GM18870 (cell line): ENCODE measurements around the gene ECHDC1.
"Not testable (repeated sequence)": the region's sequence is repeated elsewhere in the genome, so short reads cannot be mapped to it uniquely, and the experiment has no call there.

Experiments
- ATAC-seq: cut with Tn5 transposase; IDR thresholded peaks from one replicate; pipeline ENCODE4 v1.9.1; 2021; ENCODE audit warnings: moderate library complexity; ENCODE audit not compliant: unreplicated experiment

Gene ECHDC1, protein sequence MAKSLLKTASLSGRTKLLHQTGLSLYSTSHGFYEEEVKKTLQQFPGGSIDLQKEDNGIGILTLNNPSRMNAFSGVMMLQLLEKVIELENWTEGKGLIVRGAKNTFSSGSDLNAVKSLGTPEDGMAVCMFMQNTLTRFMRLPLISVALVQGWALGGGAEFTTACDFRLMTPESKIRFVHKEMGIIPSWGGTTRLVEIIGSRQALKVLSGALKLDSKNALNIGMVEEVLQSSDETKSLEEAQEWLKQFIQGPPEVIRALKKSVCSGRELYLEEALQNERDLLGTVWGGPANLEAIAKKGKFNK

DNA sequence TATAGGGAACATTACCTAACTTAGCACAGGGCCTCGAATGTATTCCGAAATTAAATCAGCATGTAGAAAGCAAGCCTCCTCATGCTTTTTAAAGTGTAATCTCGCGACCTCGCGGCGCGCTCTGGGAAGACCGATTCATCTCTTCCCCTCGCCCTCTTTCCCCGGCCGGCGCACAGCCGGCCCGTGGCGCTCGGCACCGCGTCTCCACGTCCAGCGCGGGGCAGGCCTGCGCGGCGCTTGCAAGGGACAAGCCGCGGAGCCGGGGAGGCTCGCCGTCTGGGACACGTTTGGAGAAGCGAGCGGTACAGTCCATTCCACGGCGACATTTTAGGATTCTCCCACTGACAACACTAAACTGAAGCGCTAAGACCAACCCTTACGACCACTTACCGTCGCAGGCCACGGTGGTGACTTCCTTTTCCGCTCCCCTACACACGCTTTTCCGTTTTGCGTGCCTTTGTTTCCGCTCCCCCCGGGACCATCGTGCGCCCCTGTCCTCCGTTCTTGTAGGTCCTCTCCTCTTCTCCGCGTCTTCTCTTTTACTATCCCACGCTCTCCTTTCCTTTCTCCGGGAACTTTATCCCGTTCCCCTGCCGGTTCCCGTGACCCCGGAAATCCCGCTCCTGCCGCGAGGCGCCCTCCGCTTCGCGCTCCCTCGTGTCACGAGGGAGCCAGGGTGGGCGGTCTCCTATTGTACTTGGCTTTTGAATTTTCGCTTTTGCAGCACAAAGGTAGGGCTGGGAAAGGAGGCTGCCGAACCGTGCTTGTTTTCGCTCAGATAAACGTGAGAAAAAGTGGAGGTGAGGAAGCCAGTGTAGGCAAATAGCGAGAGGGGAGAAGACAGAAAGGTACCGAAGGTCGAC is at the start of gene ECHDC1:
TSS of gene ECHDC1 (minus strand) at position 664 of the 863 bp plus-strand sequence. CDS start 12,581 bp downstream, outside the sequence.
- peak; percentile 56 for ATAC-seq

DNA sequence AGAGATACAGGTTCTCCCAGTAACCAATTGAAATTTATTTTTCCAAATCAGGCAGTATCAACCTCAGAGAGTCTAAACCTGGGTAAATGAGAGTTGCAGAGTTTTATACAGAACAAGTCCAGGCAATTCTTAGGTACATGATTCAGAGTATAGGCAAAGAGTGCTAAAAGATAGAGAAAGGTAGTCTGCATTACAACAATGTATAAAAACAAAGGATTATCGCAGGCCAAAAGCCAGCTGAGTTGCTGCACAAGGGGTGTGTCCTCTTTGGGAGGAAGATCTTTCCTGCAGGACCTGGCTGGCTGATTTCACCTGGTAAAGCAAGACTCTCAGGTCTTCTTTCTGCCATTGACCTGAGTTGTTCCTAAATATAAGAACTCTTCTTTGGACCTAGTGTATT is 48.9 kb upstream of the ECHDC1 start:
- no peak for ATAC-seq

DNA sequence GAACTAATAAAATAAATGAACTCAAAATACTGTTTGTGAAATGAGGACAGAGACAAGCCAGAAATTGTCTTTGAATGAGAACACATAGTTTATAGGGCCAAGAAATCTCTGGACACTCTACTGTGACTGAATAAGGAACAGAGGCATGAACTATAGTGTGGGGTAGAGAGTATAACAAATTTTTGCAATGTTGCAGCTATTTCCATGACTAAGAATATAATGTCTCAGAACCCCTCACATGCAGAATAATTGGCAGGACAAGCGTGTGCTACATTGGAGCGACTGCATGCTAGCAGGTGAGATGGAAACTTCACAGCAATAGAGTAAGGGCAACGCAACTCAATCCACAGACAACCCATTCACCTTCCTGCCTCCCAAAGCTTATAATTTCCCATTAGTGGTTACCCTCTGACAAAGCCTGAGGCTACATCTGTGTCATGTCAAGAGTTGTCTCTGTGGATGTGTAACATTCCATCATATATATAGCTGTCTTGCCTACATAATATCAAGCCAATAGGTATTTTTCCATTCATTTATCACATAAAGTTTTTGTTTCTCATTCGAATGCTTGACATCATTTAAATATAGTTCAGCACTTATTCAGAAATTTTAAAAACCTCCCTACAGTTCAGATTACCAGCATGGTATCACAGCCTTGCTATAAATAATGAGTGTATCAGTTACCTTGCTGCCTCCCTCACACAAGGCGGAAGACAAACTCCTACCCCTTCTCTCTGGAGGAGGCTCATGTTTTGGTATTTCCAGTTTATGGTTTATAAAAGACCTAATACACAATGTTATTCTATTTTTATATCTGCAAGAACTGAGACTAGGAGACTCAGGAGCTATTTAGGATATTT is 47.9 kb upstream of the ECHDC1 start:
- ATAC-seq: no peak

DNA sequence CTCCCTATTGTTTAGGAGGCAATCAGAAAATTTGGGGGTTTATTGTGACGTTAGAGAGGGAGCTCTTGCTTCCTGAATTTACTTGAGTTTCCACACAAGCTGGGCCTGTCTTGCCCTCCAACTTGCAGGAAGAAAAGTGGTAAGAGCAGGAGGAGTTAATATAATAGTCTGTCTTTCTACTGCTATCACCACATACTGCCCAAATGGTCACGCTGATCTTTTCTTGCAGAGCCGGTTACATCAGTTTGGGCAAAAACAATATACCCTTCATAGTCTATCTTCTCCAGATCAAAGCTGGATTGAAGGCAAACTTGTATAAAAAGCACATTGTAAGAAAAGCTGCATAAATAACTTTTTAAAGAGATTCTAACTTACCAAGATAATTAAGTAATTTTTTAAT is 46.3 kb upstream of the ECHDC1 start:
- no peak for ATAC-seq

DNA sequence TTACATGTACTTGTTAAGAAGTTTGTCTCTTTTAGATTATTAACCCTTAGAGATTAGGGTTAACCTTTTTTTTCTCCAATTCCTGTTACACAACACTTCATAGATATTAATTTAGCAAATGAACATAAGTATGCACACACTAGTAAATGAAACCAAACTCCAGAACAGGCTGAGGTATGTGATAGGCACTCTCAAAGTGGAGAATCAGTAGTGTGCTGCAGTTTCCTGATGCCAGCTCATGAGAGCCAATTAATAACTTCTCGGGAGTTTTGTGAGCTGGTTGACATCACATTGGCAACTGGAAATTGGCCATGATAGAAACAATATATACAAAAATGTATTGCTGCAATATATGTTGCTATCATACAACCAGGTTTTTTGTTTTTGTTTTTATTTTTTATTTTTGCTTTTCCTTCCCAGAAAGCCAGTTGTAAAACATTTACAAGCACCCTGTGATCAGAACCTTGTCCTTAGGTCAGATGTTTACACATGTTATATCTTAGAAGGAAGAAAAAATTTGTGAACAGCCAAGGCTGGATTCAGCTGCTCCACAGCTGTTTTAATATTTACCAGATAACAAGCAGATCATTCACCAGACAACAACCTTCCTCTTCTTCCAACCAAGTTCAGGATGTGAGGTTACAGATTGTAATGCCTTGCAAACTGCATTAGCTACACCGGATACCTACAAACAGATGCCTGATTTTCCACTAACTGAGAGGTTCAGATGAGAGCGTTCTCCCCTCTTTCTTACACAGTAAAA is 42.4 kb upstream of the ECHDC1 start:
- no peak for ATAC-seq

GRCh38 chr6:127384848-127385247 is 41.4 kb upstream of the ECHDC1 start:
- ATAC-seq: not testable (repeated sequence)

DNA sequence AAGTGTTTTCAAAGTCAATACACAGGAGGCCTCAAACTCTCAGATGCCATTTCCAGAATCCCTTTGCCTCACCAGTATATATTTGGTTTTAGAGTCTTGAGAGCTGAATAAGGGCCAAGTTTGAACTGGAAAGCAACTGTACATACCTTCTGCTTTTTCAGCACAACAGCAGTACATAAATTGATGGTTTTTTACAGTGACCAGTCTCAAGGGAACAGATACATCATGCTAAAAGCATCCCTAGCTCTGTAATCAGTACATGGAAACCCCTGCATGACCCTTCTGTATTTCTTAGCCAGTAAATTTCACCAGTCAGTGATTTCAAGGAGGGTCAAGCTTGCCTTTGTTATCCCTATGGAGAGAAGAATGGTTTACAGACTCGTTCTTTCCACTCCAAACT is 40.6 kb upstream of the ECHDC1 start:
- no peak for ATAC-seq

DNA sequence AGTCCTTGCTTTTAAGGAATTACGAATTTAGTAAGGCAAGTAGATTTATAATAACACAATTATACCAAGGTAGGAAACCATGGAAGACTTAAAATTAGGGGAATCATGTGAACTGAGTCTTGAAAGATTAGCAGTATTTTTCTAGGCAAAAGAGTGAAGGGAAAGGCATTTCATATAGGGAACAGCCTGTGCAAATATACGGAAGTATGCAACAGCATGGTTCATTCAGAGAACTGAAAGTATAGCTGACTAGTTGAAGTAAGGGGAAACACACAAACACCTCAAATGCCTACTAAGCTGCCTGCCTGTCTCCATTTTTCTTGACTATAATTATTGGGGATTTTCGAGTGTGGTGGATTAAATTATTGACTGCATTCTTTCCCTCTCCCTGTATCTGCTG is 39.0 kb upstream of the ECHDC1 start:
- ATAC-seq: no peak

GRCh38 chr6:127381384-127381783 is 38.0 kb upstream of the ECHDC1 start:
- ATAC-seq: no peak

DNA sequence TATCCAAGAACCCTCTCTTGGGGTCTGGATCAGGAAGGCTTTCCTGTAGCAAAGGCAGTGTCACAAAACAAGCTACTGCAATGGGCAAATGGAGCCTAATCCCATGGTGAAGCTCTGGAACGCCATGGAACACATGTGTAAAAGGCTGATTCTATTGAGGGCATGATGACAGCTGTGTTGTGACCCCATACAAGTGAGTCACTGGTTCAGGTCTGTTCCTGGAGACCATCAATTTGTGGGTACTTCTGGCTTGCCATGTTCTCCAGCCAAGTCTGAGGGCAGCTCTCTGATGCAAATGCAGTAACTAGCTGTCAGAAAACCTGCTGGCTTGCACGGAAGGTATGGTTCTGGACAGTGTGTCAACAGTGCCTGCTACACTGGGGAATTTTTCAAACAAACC is 33.3 kb upstream of the ECHDC1 start:
- ATAC-seq: no peak

GRCh38 chr6:127367023-127367375 is 23.6 kb upstream of the ECHDC1 start:
- ATAC-seq: no peak

GRCh38 chr6:127366282-127367022 is 23.0 kb upstream of the ECHDC1 start:
- ATAC-seq: no peak

DNA sequence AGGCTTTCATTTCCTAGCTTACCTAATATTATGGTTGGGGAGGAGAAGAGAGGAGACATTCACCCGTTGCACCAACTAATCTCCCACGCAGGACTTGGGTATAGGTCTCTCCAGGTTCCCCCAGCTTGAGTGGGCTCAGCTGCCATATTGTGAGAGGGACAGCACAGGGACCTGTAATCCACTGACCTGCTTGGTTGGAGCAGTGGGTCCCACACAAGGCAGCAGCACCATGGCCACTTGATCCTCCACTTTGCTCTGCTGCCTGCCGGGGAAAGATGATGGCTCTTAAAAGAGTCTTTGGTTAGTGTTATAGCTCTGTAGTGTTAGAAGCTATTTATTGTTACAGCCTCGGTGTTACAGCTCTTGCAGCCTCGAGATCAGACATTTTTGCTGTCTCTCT is 22.5 kb upstream of the ECHDC1 start:
- ATAC-seq: no peak

- no peak for ATAC-seq
Observed at GRCh38 chr6:127352524-127352923, 9.1 kb upstream of the ECHDC1 start.

- ATAC-seq: no peak
Observed at GRCh38 chr6:127349980-127350379, 6.6 kb upstream of the ECHDC1 start.

- no peak for ATAC-seq
Observed at GRCh38 chr6:127348028-127348661, 4.7 kb upstream of the ECHDC1 start.

DNA sequence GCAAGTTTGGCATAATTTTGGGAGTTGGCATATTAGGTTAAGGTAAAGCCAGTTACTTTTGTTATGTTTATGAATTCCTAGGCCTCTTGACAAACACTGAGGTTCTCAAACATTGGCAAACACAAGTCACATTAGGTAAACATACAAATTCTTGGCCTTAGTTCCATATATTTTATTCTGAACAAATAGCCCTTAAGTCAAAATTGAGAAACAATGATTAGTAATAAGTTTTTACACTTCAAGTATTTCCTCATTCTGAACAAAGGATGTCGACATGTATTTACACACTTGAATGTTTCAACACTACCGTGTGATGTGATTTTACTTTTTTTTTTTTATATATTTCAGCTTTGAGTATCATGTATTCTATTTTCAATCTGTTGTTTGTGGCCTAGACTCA is 3.8 kb upstream of the ECHDC1 start:
- no peak for ATAC-seq

DNA sequence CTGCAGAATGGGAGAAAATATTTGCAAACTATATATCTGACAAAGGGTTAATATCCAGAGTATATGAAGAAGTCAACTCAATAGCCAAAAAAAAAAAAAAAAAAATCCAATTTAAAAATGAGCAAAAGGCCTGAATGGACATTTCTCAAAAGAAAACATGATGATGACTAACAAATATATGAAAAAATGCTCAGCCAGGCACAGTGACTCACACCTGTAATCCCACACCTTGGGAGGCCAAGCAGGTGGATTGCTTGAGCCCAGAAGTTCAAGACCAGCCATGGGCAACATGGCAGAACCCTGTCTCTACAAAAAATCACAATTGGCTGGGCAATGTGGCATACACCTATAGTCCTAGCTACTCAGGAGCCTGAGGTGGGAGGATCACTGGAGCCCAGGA is 2.1 kb upstream of the ECHDC1 start:
- no peak for ATAC-seq

DNA sequence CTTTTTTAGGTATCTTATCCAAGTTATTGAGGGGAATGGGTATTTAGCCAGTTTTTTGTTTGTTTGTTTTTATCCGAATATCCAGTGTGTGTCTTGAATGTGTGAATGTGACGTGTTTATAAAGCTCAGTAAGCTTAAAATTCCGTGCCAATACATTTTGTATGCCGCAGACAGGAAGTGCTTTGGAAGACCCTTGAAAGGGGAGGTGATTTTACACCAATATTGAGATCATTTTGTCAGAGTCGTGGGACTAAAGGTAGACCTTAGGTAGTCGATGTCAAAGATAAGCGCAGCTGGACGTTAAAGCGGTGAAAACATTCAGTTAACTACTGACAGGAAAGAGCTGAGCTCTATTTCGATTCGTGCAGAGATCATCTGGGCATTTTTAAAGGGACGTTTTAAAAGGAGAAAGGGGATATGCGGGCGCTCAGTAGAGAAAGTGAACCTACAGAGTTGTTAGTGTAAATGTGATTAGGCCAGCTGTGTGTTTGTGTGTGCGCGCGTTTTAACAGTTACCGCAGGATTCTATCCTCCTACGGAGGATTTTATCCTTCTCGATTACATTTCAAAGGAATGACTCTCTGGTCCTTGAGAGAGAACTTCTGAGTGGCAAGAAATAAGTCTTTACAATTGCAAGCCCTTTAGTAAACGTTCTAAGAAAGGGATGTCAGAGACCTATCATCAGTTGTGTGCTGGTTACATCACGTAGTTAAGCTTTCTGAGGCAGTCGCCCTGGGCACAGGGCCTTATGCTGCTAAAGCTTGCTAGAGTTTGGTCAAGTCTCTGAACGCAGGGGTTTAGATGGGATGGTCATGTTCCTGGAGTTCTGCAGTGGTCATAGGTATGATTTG is 625 bp upstream of the ECHDC1 start:
- ATAC-seq: peak; percentile 6
